GM18505 (cell line): ENCODE results near the gene PSME2.
A peak's percentile ranks its signal among the peaks of the same experiment; 100 is the strongest.

Source experiments
- ATAC-seq: cut with Tn5 transposase; IDR thresholded peaks from one replicate; pipeline ENCODE4 v1.9.1; 2021; ENCODE audit not compliant: unreplicated experiment
- POLR2A ChIP-seq: IDR thresholded peaks from 4 replicates; pipeline ENCODE4 v1.6.1; 2011; ENCODE audit warnings: borderline replicate concordance; ENCODE audit not compliant: insufficient read depth, insufficient read length; ENCODE audit errors: extremely low read depth

Gene PSME2

GRCh38 chr14:24146453-24146977 lies at the start of gene PSME2:
PSME2 (minus strand) TSS chr14:24146610; CDS start chr14:24146581, 29 bp downstream.
- ATAC-seq: peak; percentile 61
- peak; percentile 66 for TF ChIP-seq POLR2A

- TF ChIP-seq POLR2A: peak; percentile 76
- peak; percentile 88 for ATAC-seq
These were observed 49.0 kb upstream of the PSME2 start, which contains the start of gene TM9SF1 for GRCh38 chr14:24195186-24196070. TM9SF1 (minus strand) TSS chr14:24195441; CDS start chr14:24195019, 422 bp downstream.

GRCh38 chr14:24194873-24195185 lies 48.4 kb upstream of the PSME2 start:
- ATAC-seq: no peak
- no peak for TF ChIP-seq POLR2A

- no peak for TF ChIP-seq POLR2A
- no peak for ATAC-seq
These were observed 47.9 kb upstream of the PSME2 start for GRCh38 chr14:24194186-24194872.

GRCh38 chr14:24192933-24193332 lies 46.5 kb upstream of the PSME2 start:
- no peak for ATAC-seq
- no peak for TF ChIP-seq POLR2A

- no peak for ATAC-seq
- TF ChIP-seq POLR2A: no peak
These were observed 44.0 kb upstream of the PSME2 start for GRCh38 chr14:24190416-24190815.

GRCh38 chr14:24189460-24189859 lies 43.0 kb upstream of the PSME2 start:
- no peak for ATAC-seq
- TF ChIP-seq POLR2A: no peak

GRCh38 chr14:24189059-24189375 lies 42.6 kb upstream of the PSME2 start:
- ATAC-seq: no peak
- TF ChIP-seq POLR2A: no peak

GRCh38 chr14:24188251-24189058 lies 42.0 kb upstream of the PSME2 start, which contains the start of gene IPO4:
IPO4 (minus strand) TSS chr14:24188816; CDS start chr14:24188787, 29 bp downstream.
- peak; percentile 86 for ATAC-seq
- TF ChIP-seq POLR2A: peak; percentile 88

- ATAC-seq: no peak
- no peak for TF ChIP-seq POLR2A
These were observed 41.1 kb upstream of the PSME2 start for GRCh38 chr14:24187539-24187915.

- ATAC-seq: no peak
- TF ChIP-seq POLR2A: no peak
These were observed 40.6 kb upstream of the PSME2 start for GRCh38 chr14:24186831-24187538.

GRCh38 chr14:24185741-24186140 lies 39.3 kb upstream of the PSME2 start:
- no peak for TF ChIP-seq POLR2A
- ATAC-seq: no peak
